ENCODE measurements around the gene RBFOX1. TPM values are rescaled to one million over a fixed set of nuclear protein-coding genes. Genes with fewer than 3 reads are reported as not detected.

RBFOX1 gene
- total RNA-seq, 4 donors from 2014 or later, result 0.16 TPM; not detected in 3

DNA sequence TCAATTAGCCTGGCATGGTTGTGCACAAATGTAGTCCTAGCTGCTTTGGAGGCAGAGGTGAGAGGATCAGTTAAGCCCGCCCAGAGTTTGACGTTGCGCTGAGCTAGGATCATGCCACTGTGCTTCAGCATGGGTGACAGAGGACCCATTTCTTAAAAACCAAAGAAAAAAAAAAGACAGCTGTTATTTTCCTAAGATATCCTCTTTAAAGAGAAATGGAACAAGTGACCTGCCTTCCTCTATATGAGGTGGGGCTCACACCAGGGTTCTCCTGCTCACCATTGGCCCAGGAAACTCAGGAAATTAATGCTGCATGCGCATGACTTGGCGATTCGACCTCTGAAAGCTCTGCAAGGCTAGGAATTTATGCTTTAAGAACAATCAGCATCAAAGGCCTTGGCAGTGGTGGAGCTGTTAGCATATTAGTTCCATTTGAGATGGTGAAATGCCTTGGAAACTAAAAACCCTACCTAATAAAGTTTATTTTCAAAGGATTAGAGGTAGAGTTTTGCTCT lies 108.3 kb downstream of the RBFOX1 start:
- TF ChIP-seq, protein P1, sequence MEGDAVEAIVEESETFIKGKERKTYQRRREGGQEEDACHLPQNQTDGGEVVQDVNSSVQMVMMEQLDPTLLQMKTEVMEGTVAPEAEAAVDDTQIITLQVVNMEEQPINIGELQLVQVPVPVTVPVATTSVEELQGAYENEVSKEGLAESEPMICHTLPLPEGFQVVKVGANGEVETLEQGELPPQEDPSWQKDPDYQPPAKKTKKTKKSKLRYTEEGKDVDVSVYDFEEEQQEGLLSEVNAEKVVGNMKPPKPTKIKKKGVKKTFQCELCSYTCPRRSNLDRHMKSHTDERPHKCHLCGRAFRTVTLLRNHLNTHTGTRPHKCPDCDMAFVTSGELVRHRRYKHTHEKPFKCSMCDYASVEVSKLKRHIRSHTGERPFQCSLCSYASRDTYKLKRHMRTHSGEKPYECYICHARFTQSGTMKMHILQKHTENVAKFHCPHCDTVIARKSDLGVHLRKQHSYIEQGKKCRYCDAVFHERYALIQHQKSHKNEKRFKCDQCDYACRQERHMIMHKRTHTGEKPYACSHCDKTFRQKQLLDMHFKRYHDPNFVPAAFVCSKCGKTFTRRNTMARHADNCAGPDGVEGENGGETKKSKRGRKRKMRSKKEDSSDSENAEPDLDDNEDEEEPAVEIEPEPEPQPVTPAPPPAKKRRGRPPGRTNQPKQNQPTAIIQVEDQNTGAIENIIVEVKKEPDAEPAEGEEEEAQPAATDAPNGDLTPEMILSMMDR (IDR thresholded peaks at IDR 0.05; ENCODE audit: low read depth), result no peak

DNA sequence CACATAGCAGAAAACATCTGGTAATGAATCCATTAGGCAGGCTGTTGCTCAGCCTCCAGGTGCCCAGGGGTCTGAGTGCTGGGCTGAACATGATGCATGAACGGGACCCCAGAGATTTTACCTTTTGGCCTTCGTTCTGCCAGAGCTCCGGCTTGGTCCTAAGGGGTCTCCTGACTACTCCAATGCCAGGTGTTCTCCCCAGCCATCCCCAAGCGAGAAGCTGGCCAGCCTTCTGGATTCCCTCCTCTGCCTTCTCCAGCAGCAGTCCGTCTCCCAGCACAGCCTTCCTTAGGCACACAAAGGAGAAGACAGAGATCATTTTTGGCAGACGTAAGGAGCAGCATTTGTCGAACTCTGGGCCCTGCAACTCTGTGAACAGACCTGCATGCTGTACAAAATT lies 109.4 kb downstream of the RBFOX1 start:
- TF ChIP-seq, protein P1 (IDR thresholded peaks at IDR 0.05; ENCODE audit: low read depth), result no peak

DNA sequence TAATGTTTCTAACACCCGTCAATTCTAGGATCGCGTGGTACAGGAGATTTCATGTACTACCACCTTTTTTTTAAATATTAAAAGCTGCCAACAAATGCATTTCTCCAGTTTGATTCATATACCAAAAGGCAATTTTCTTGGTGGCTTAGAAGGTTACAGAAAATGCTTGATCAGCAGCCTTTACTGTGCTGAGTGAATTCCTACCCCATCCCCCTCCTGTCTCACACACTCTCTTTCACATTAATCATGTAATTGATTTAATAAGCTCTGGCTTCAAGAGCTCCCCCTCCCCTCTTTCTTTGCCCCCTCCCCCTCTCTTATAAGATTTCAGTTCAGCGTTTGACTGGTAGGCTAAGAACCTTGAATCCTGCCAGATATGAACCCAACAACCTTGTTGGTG lies 110.5 kb downstream of the RBFOX1 start:
- TF ChIP-seq, protein P1 (IDR thresholded peaks at IDR 0.05; ENCODE audit: low read depth), result no peak

DNA sequence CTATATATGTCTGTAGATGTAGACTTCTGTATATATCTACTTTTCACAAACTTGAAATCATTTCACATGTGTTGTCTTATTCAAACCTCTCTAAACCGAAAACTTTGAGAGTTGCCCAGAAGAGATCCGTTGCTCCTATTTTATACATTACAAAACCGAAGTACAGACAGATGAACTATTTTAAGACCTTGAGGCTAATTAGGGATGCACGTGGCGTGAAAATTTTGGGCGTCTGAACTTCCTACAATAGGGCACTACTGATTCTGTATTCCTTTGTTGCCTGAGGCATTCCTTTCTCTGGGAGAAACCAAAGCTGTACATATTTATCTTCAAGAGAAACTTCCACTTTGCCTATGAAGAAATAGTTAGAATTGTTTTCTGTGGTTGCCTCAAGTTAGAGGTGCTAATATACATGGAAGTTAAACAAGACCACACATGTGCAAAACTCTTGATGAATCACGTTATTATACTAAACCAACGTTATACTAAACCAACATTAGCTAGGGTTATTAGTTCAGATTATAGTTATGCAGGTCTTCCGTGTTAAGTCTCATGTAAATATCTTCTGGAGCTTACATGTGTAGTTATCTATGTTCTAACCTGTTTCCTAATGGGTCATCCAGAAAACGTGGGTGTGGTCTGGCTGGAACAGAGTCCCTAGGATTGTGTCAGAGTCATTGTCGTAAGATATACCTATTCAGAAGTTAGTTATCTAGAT lies 111.2 kb downstream of the RBFOX1 start:
- TF ChIP-seq, protein P1 (IDR thresholded peaks at IDR 0.05; ENCODE audit: low read depth), result no peak

DNA sequence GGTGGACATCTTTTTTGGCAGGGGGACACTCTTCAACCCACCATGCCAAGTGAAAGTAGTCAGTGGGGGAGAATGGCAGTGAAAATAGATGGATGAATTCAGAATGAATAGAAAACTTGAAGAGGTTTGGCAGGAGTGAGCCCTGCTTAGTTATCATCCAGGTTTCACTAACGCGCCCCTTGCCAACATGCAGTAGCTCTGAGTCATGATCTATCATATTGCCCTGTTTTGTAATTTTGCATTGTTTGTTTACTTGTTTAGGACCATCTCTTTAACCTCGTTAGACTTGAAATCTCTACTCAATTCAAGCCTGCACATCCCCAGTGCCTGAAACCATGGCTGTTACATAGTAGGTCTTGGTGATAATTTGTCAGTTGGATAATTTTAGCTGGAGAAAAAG lies 116.7 kb downstream of the RBFOX1 start:
- TF ChIP-seq, protein P1 (IDR thresholded peaks at IDR 0.05; ENCODE audit: low read depth), result no peak

GRCh38 chr16:7449808-7450207 lies 117.2 kb downstream of the RBFOX1 start:
- TF ChIP-seq, protein P1 (IDR thresholded peaks at IDR 0.05; ENCODE audit: low read depth), result no peak

- TF ChIP-seq, protein P1 (IDR thresholded peaks at IDR 0.05; ENCODE audit: low read depth), result no peak
Observed at GRCh38 chr16:7450440-7450839, 117.8 kb downstream of the RBFOX1 start.

All from subcutaneous adipose tissue (tissue), 4 donors.